MM.1S (cell line): ENCODE results near the gene FAM162A.
A peak's percentile ranks its signal among the peaks of the same experiment; 100 is the strongest.

Source experiments
- DNase-seq: peaks from one replicate; pipeline ENCODE4 v3.0.0-alpha.2; 2015
- H2AFZ ChIP-seq: fragments of 300-600 bp; sonication (generic); 2 replicates; pipeline ENCODE4 v1.6.0; 2016; ENCODE audit warnings: antibody characterized with exemption, low read length
- H3F3A ChIP-seq: fragments of 300-600 bp; sonication (generic); 2 replicates; pipeline ENCODE4 v1.6.1; 2016; ENCODE audit warnings: mild to moderate bottlenecking, antibody characterized with exemption, low read length, moderate library complexity, mixed read lengths; ENCODE audit not compliant: insufficient read depth
- H3K27ac ChIP-seq: fragments of 300-600 bp; sonication (generic); 2 replicates; pipeline ENCODE4 v1.5.1; 2016; ENCODE audit warnings: mild to moderate bottlenecking, low read length
- H3K27me3 ChIP-seq: fragments of 300-600 bp; sonication (generic); replicated peaks from 2 replicates; pipeline ENCODE4 v1.6.0; 2016; ENCODE audit warnings: low read length; ENCODE audit not compliant: insufficient read depth
- H3K36me3 ChIP-seq: fragments of 300-600 bp; sonication (generic); replicated peaks from 2 replicates; pipeline ENCODE4 v1.6.1; 2016; ENCODE audit warnings: mild to moderate bottlenecking, low read length, mixed read lengths; ENCODE audit not compliant: insufficient read depth
- H3K4me1 ChIP-seq: fragments of 300-600 bp; sonication (generic); 2 replicates; pipeline ENCODE4 v1.6.1; 2016; ENCODE audit warnings: low read length, mixed read lengths
- H3K4me2 ChIP-seq: fragments of 300-600 bp; sonication (generic); 2 replicates; pipeline ENCODE4 v1.6.0; 2016; ENCODE audit warnings: low read depth, low read length
- H3K4me3 ChIP-seq: fragments of 300-600 bp; sonication (generic); 2 replicates; pipeline ENCODE4 v1.5.1; 2016; ENCODE audit warnings: low read length, mixed read lengths
- H3K79me2 ChIP-seq: fragments of 300-600 bp; sonication (generic); 2 replicates; pipeline ENCODE4 v1.6.1; 2016; ENCODE audit warnings: mixed run types, low read length, mixed read lengths
- H3K9ac ChIP-seq: fragments of 300-600 bp; sonication (generic); 2 replicates; pipeline ENCODE4 v1.6.1; 2016; ENCODE audit warnings: low read length, mixed read lengths
- H3K9me2 ChIP-seq: fragments of 300-600 bp; sonication (generic); replicated peaks from 2 replicates; pipeline ENCODE4 v1.6.1; 2016; ENCODE audit warnings: mild to moderate bottlenecking, low read length, mixed read lengths; ENCODE audit not compliant: insufficient read depth
- H3K9me3 ChIP-seq: fragments of 300-600 bp; sonication (generic); replicated peaks from 2 replicates; pipeline ENCODE4 v1.6.1; 2016; ENCODE audit warnings: mild to moderate bottlenecking, low read length, mixed read lengths; ENCODE audit not compliant: insufficient read depth
- H4K20me1 ChIP-seq: fragments of 300-600 bp; sonication (generic); 2 replicates; pipeline ENCODE4 v1.6.1; 2016; ENCODE audit warnings: mild to moderate bottlenecking, low read length, moderate library complexity, mixed read lengths; ENCODE audit not compliant: insufficient read depth
- EZH2 ChIP-seq: fragments of 300-600 bp; sonication (generic); optimal IDR thresholded peaks from 2 replicates; pipeline ENCODE3; 2017; ENCODE audit warnings: low read depth, mild to moderate bottlenecking, antibody characterized with exemption, low read length, mixed read lengths
- EZH2phosphoT487 ChIP-seq: fragments of 300-600 bp; sonication (generic); IDR thresholded peaks from 2 replicates; pipeline ENCODE4 v1.6.1; 2018; ENCODE audit warnings: antibody characterized with exemption, low read length
- TF ChIP-seq, protein P1 (sequence below): fragments of 300-600 bp; sonication (generic); IDR thresholded peaks from 2 replicates; pipeline ENCODE4 v1.5.1; 2016; ENCODE audit warnings: antibody characterized with exemption, low read length, mixed read lengths

The FAM162A gene

DNA sequence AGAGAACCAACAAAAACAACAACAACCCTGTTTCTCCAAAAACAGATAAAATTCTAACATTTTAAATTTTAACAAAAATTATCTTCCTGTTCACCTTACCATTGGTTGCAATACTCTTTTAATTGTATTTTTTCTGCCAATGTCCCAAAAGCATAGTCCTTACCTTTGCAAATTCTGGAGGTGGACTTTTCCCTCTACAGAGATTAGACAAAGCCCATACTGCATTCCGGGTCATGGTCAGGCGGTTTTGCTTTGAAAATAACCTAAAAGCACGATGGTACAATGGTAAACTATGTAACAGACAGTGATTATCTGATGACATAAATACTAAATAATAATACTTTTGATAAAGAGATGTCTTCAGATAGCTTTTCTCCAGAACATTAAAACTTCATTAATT is 67.4 kb downstream of the FAM162A start:
- Histone ChIP-seq H3K9ac (no peak overlapping the region), H3K9me3 (no peaks in the 10 kb centered on the region), H3K27me3 (no peaks in the 10 kb centered on the region), H3K36me3 (no peaks in the 10 kb centered on the region; the same call in 1 of the 2 replicates), H3K79me2 (no peaks in the 10 kb centered on the region), H4K20me1 (no peaks in the 10 kb centered on the region), H3K9me2 (no peaks in the 10 kb centered on the region), H3K27ac (no peak overlapping the region), H3K4me3 (no peak overlapping the region), H2AFZ (no peak overlapping the region), H3K4me2 (no peak overlapping the region), H3F3A (no peaks in the 10 kb centered on the region), H3K4me1 (no peaks in the 10 kb centered on the region)
- no peak for DNase-seq
- TF ChIP-seq EZH2: no peak
- TF ChIP-seq, protein P1, sequence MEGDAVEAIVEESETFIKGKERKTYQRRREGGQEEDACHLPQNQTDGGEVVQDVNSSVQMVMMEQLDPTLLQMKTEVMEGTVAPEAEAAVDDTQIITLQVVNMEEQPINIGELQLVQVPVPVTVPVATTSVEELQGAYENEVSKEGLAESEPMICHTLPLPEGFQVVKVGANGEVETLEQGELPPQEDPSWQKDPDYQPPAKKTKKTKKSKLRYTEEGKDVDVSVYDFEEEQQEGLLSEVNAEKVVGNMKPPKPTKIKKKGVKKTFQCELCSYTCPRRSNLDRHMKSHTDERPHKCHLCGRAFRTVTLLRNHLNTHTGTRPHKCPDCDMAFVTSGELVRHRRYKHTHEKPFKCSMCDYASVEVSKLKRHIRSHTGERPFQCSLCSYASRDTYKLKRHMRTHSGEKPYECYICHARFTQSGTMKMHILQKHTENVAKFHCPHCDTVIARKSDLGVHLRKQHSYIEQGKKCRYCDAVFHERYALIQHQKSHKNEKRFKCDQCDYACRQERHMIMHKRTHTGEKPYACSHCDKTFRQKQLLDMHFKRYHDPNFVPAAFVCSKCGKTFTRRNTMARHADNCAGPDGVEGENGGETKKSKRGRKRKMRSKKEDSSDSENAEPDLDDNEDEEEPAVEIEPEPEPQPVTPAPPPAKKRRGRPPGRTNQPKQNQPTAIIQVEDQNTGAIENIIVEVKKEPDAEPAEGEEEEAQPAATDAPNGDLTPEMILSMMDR: no peak
- no peak for TF ChIP-seq EZH2phosphoT487

DNA sequence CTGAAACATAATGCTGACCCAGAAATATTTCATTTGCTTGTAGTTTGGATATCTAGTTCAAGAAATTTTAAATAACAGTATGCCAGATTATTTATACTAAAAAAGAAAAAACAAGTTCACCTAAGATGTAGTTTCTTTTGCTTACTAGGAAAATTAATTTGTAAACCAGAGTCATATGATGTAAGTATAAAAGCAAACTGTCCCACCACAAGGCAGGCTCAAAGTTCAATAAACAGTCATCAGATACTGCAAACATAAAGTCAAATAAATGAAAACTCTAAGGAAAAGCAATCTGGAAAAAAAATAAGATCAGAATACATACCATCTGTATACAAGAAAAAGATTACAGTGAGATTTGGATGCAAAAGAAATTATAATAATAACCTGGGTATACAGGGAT is 72.1 kb downstream of the FAM162A start:
- Histone ChIP-seq H3K79me2 (no peaks in the 10 kb centered on the region), H3K36me3 (no peaks in the 10 kb centered on the region; the same call in 1 of the 2 replicates), H3F3A (no peaks in the 10 kb centered on the region), H3K27ac (no peak overlapping the region), H4K20me1 (no peaks in the 10 kb centered on the region), H3K9me3 (no peaks in the 10 kb centered on the region), H3K9ac (no peak overlapping the region), H3K4me1 (no peaks in the 10 kb centered on the region), H3K4me2 (no peak overlapping the region), H3K9me2 (no peaks in the 10 kb centered on the region), H3K27me3 (no peaks in the 10 kb centered on the region), H2AFZ (no peak overlapping the region), H3K4me3 (no peak overlapping the region)
- no peak for TF ChIP-seq EZH2phosphoT487
- no peak for DNase-seq

DNA sequence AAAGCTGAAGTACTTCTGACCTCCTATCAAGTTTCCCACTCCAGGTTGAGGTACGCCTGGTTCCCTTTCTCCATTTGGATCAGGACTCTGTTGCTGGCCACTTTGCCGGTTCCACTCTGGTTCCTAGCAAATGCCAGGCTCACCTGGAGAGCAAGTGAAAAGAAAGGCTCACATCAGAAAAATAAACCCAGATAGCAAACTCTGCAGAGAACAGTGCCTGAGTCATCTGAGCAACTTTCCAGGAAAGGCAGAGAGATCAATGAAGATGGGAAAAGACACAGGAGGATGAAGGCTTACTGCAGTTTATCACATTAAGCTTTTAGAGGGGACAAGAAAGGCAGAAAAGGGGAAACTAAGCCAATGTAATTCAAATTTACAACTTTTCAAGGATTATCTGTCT is 73.7 kb downstream of the FAM162A start:
- TF ChIP-seq, protein P1: no peak
- no peak for TF ChIP-seq EZH2
- TF ChIP-seq EZH2phosphoT487: no peak
- no peaks in the 10 kb centered on the region for H3K4me1 ChIP-seq
- H3K9me2 ChIP-seq: no peaks in the 10 kb centered on the region
- H3K79me2 ChIP-seq: no peaks in the 10 kb centered on the region
- DNase-seq: no peak
- no peaks in the 10 kb centered on the region for H4K20me1 ChIP-seq
- H3K4me3 ChIP-seq: no peak overlapping the region
- H3K27ac ChIP-seq: no peak overlapping the region
- no peaks in the 10 kb centered on the region for H3F3A ChIP-seq
- no peak overlapping the region for H3K9ac ChIP-seq
- H3K9me3 ChIP-seq: no peaks in the 10 kb centered on the region
- no peak overlapping the region for H3K4me2 ChIP-seq
- no peaks in the 10 kb centered on the region; the same call in 1 of the 2 replicates for H3K36me3 ChIP-seq
- no peak overlapping the region for H2AFZ ChIP-seq
- no peaks in the 10 kb centered on the region for H3K27me3 ChIP-seq

GRCh38 chr3:122458992-122459391 is 75.0 kb downstream of the FAM162A start:
- no peaks in the 10 kb centered on the region for H3K79me2 ChIP-seq

More at GRCh38 chr3:122458992-122459391, 75.0 kb downstream of the FAM162A start:
- Histone ChIP-seq H4K20me1 (no peaks in the 10 kb centered on the region), H3K9me3 (no peaks in the 10 kb centered on the region), H3K9me2 (no peaks in the 10 kb centered on the region), H3K27me3 (no peaks in the 10 kb centered on the region), H3K4me3 (no peak overlapping the region), H3K9ac (no peak overlapping the region), H3F3A (no peaks in the 10 kb centered on the region), H3K4me2 (no peak overlapping the region), H3K27ac (no peak overlapping the region), H3K36me3 (no peaks in the 10 kb centered on the region; the same call in 1 of the 2 replicates), H2AFZ (no peak overlapping the region), H3K4me1 (no peaks in the 10 kb centered on the region)
- TF ChIP-seq, protein P1: peak; percentile 28
- TF ChIP-seq EZH2phosphoT487 (no peak), EZH2 (no peak)
- no peak for DNase-seq
